ENCODE results near the gene NAMPT. TPM values are rescaled to one million over a fixed set of nuclear protein-coding genes. Genes with fewer than 3 reads are reported as not detected.
"Not testable (repeated sequence)": the region's sequence is repeated elsewhere in the genome, so short reads cannot be mapped to it uniquely, and the experiment has no call there.

Gene NAMPT
- polyA plus RNA-seq, 1 donor: 51.2 TPM

- DNase-seq: no peak
These were observed 50.4 kb downstream of the NAMPT start for GRCh38 chr7:106234425-106234824.

GRCh38 chr7:106231856-106232490 is 52.8 kb downstream of the NAMPT start:
- DNase-seq: no peak

DNA sequence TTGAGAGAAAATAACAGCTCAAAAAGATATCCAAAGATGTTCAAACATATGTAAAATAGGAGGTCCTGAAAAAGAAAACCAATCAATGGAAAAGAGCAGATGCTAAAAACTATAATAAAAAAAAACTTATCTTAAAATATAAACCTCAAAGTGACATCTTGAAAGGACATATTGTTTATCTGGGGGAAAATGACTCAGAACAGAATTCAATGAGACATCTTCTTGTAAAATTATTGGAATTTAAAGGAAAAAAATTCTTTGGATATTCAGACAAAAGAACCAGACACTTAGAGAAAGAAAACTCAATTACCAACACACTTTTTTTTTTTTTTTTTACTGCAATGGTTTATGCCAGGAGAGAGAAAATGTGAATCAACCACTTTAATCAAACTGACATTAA is 58.9 kb downstream of the NAMPT start:
- DNase-seq: no peak

- no peak for DNase-seq
These were observed 60.0 kb downstream of the NAMPT start for GRCh38 chr7:106224797-106225196.

- DNase-seq: no peak
These were observed 61.6 kb downstream of the NAMPT start for GRCh38 chr7:106223156-106223555.

DNA sequence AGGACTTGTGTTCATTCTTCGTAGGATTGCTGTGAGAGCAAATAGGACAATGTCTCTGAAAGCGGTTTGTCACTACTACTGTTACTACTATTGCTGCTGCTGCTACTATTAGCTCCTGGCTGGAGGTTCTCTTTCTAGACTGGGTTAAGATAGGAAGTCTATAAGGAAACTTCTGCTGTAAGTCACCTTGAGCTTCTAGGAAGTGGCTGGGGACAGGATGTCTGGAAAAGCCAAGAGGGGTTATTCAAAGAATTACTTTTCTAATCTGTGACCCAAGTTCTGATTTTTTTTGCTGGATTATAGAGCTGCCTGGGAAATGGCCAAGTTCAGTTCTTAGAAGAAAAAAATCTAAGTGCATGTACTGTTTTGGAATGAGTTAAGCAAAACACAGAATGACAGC is 62.2 kb downstream of the NAMPT start:
- DNase-seq: no peak

DNA sequence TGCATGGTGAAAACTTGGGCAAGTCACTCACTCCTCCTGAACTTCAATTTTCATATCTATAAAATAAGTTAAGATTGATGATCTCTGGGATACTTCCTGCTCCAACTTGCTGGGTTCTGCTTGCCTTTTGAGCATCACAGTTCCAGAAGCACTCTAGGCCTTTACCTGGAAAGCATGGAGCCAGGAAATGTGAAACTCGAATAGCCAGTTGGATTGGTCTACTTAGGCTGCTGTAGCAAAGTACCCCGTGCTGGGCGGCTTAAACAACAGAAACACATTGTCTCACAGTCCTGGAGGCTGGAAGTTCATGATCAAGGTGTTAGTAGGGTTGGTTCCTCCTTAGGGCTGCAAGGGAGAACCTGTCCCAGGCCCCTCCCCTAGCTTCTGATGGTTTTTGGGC is 64.5 kb downstream of the NAMPT start:
- DNase-seq: no peak

GRCh38 chr7:106219170-106219569 is 65.6 kb downstream of the NAMPT start:
- DNase-seq: no peak

GRCh38 chr7:106218546-106218945 is 66.2 kb downstream of the NAMPT start:
- no peak for DNase-seq

DNA sequence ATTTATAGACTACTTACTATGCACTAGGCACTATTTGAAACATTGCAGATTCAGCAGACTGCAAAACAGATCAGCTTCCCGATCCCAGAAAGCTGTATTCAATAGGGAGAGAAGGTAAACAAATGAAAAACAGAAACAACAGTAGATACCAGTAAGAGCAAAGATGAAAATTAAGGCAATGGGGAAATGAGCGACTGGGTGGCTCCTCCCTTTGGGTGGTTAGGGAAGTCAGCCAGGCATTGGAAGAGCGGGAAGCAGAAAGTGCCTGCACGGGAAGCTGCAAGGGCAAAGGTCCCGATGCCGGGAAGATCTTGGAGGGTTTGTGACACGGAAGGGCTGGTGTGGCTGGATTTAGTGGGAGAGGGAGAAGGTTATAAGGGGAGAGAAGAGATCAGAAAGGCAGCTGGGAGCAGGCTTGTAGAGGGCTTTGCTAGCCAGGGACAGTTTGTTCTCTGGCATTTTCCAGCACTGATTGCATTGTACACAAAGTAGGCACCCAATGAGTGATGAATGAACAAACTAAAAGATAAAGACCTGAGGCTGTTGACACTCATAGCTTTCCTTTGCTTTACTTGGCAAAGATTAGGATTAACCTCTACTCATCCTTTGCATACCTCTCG is 67.8 kb downstream of the NAMPT start:
- DNase-seq: no peak

- DNase-seq: no peak
These were observed 68.3 kb downstream of the NAMPT start for GRCh38 chr7:106216517-106216922.

GRCh38 chr7:106215868-106216516 is 68.8 kb downstream of the NAMPT start:
- no peak for DNase-seq

DNA sequence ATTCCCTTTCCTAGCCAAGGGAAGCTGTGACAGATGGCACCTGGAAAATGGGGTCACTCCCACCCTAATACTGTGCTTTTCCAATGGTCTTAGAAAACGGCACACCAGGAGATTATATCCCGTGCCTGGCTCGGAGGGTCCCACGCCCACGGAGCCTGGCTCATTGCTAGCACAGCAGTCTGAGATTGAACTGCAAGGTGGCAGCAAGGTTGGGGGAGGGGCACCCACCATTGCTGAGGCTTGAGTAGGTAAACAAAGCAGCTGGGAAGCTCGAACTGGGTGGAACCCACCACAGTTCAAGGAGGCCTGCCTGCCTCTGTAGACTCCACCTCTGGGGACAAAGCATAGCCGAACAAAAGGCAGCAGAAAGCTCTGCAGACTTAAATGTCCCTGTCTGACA is 75.8 kb downstream of the NAMPT start:
- not testable (repeated sequence) for DNase-seq

GRCh38 chr7:106206826-106207541 is 77.8 kb downstream of the NAMPT start:
- DNase-seq: no peak

DNA sequence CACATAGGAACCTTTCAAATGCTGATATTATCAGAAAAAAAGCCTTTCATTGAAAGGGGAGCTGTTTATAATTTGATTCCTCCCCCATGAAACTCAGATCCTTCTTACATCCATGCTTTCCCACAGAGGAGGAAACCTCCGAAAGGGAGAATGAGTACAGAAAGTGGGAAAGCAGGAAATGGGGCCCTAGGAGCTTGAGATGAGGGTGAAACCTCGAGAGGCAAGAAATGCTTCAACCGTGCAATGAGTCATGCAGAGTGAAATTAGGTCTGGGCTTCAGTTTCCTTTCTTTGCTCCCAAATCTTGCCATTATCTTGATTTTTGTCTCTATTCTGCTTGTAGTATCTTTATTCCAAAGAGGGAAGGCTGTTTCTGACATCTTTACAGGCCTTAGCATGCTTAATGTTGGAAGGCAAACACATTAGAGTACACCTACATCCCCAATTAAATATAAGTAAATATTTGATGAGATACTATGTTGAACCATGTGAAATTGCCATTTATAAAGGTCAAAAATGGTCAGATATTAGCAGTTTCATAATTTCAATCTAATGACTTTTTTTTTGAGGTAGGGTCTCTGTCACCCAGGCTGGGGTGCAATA is 79.1 kb downstream of the NAMPT start:
- no peak for DNase-seq

- DNase-seq: no peak
These were observed 81.3 kb downstream of the NAMPT start for GRCh38 chr7:106203473-106203872.

DNA sequence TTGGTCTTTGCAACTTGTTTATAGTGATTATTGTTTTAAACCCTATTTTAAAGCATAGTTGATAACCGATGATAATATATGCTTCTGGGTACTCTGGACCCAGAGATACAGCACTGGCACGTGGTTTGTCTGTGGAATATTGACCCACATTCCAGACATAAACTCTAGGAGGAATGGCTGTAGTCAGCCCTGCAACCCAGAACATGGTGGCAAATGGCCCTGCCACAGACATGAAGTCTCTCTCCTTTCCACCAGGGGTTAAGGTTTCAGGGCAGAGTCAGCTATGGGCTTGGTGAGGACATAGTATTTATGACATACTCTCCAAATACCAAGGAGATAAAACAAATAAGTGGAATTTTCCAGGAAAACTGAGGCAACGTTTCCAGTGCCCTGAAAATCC is 83.6 kb downstream of the NAMPT start:
- no peak for DNase-seq

GRCh38 chr7:106199813-106200364 is 84.9 kb downstream of the NAMPT start:
- DNase-seq: no peak

DNA sequence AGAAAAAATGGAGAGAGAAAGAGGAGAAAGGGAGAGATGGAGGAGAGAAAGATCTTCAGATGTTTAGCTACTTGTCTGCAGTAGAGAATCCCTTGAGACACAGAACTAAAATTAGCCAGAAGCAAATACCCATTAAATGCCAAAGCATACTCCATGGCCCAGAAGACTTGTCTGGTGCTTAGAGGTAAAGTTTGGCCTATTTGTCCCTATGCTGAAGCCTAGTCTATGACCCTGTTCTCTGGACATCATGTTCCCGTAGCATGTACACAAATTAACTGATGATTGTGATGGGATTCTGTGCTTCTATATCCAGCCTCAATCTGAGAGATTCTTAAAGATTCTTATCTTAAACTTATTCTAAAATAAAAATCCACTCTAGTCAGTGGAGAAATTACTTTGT is 85.8 kb downstream of the NAMPT start:
- DNase-seq: no peak

Data from left kidney (tissue), 2 donors.